ENCODE results near the gene HOXA5.

GRCh38 chr7:27186668-27187474 is 43.4 kb upstream of the HOXA5 start:
- TF ChIP-seq, protein P1, sequence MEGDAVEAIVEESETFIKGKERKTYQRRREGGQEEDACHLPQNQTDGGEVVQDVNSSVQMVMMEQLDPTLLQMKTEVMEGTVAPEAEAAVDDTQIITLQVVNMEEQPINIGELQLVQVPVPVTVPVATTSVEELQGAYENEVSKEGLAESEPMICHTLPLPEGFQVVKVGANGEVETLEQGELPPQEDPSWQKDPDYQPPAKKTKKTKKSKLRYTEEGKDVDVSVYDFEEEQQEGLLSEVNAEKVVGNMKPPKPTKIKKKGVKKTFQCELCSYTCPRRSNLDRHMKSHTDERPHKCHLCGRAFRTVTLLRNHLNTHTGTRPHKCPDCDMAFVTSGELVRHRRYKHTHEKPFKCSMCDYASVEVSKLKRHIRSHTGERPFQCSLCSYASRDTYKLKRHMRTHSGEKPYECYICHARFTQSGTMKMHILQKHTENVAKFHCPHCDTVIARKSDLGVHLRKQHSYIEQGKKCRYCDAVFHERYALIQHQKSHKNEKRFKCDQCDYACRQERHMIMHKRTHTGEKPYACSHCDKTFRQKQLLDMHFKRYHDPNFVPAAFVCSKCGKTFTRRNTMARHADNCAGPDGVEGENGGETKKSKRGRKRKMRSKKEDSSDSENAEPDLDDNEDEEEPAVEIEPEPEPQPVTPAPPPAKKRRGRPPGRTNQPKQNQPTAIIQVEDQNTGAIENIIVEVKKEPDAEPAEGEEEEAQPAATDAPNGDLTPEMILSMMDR (IDR thresholded peaks at IDR 0.05; ENCODE audit: low read length): no peak
- no peak for TF ChIP-seq EZH2 (optimal IDR thresholded peaks at IDR 0.05; ENCODE audit: low read depth, low read length)

Measured in MM.1S (cell line).